ENCODE measurements around the gene SIM2. TPM values are rescaled to one million over a fixed set of nuclear protein-coding genes. Genes with fewer than 3 reads are reported as not detected.

SIM2 gene
- total RNA-seq, 3 donors from 2014 or later (not counting 1 experiment from before 2014, with no cell fraction given) = not detected

DNA sequence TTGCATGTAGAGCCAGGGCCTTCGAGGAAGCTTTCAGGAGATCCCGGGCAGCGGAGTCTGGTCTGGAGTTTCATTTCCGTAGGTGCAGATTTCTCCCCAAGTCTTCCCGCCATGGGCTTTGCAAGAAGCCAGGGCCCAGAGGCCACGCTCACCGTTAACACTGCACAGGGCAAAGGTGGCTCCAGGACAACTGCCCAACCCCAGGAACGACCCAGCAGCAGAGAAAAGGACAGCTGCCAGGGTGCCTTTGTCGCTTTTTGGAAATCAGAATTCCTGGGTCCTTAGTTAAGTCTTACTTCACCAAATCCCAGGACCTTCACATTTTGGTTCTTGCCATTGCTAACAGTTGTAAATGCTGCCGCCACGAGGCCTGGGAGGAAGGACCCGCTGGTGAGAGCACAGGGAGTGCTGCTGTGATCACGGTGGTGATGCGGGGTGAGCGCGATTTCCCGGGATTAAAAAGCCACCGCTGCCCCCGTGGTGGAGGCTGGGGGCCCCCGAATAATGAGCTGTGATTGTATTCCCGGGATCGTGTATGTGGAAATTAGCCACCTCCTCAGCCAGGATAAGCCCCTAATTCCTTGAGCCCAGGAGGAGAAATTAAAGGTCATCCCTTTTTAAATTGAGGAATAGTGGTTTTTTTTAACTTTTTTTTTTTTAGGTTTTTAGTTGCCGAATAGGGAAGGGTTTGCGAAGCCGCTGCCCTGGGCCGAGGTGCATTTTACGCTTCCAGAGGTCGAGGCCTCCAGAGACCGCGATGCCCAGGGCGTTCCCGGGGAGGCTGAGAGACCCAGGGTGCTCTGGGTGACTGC is 8.2 kb downstream of the SIM2 start:
- H3K9me3 Mint-ChIP-seq = no peaks in the 10 kb centered on the region
- no peaks in the 10 kb centered on the region for H3K36me3 ChIP-seq (ENCODE audit: control insufficient read depth, insufficient read depth, low read length)
- H3K9me3 ChIP-seq (ENCODE audit: control insufficient read depth, insufficient read depth, low read length) = no peaks in the 10 kb centered on the region
- no peak overlapping the region for H3K27ac ChIP-seq (ENCODE audit: low read length)
- H3K4me1 Mint-ChIP-seq = peaks cover 18 to 29% of the 10 kb centered on the region in 2 donors
- H3K27me3 Mint-ChIP-seq (ENCODE audit: low read depth in 2 of 2) = peaks cover 67% of the 10 kb centered on the region in 2 donors
- no peak for DNase-seq
- ATAC-seq = no peak
- H3K4me3 Mint-ChIP-seq = peak overlapping the region; percentile 9
- H3K4me1 ChIP-seq (ENCODE audit: control insufficient read depth, insufficient read depth, low read length) = peaks cover 14% of the 10 kb centered on the region
- intact Hi-C loops (cut with micrococcal nuclease) = no loop called here
- no peak overlapping the region for H3K27ac Mint-ChIP-seq
- WGBS (ENCODE audit: insufficient coverage) = 10% methylated on average over 32 of the region's 32 CpGs
- peaks cover 56% of the 10 kb centered on the region for H3K27me3 ChIP-seq (ENCODE audit: control insufficient read depth, insufficient read depth, low read length)
- H3K36me3 Mint-ChIP-seq = no peaks in the 10 kb centered on the region
- no peak overlapping the region for H3K4me3 ChIP-seq (ENCODE audit: low read length)
- TF ChIP-seq, protein P1, sequence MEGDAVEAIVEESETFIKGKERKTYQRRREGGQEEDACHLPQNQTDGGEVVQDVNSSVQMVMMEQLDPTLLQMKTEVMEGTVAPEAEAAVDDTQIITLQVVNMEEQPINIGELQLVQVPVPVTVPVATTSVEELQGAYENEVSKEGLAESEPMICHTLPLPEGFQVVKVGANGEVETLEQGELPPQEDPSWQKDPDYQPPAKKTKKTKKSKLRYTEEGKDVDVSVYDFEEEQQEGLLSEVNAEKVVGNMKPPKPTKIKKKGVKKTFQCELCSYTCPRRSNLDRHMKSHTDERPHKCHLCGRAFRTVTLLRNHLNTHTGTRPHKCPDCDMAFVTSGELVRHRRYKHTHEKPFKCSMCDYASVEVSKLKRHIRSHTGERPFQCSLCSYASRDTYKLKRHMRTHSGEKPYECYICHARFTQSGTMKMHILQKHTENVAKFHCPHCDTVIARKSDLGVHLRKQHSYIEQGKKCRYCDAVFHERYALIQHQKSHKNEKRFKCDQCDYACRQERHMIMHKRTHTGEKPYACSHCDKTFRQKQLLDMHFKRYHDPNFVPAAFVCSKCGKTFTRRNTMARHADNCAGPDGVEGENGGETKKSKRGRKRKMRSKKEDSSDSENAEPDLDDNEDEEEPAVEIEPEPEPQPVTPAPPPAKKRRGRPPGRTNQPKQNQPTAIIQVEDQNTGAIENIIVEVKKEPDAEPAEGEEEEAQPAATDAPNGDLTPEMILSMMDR (IDR thresholded peaks at IDR 0.05) = no peak

DNA sequence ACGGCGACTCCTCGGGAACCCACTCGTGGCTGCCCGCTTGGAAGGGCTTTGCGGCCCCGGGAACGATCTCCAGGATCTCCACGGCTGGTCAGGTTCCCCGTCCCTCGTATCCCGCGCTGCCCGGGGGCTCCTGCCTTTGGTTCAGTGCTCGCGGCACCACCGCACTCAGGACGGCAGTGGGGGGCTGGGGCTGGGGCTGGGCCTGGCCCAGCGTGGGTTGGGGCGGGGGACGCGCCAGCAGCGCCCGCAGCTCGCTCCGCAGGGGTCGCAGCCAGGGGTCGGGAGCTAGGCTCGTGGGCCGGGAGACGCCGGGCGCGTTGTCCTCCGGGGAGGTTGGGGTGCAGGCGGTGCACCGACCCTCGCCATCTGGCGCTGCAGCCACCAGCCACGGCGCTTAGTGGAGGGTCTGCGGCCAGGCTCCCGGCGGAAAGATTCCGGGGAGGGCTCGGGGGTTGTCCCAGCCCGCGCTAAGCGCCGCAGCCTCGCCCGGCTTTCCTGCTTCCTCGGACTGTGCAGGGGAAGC is 8.9 kb downstream of the SIM2 start:
- H3K4me1 ChIP-seq (ENCODE audit: control insufficient read depth, insufficient read depth, low read length) = peaks cover 14% of the 10 kb centered on the region
- H3K27me3 Mint-ChIP-seq (ENCODE audit: low read depth in 2 of 2) = peaks cover 63 to 67% of the 10 kb centered on the region in 2 donors
- no peak for ATAC-seq
- no peaks in the 10 kb centered on the region for H3K9me3 Mint-ChIP-seq
- no peaks in the 10 kb centered on the region for H3K9me3 ChIP-seq (ENCODE audit: control insufficient read depth, insufficient read depth, low read length)
- no peak overlapping the region for H3K27ac Mint-ChIP-seq
- H3K27ac ChIP-seq (ENCODE audit: low read length) = no peak overlapping the region
- peaks cover 55% of the 10 kb centered on the region for H3K27me3 ChIP-seq (ENCODE audit: control insufficient read depth, insufficient read depth, low read length)
- WGBS (ENCODE audit: insufficient coverage) = 6% methylated on average over 53 of the region's 53 CpGs
- no peak for DNase-seq
- intact Hi-C loops (cut with micrococcal nuclease) = no loop called here
- H3K36me3 ChIP-seq (ENCODE audit: control insufficient read depth, insufficient read depth, low read length) = no peaks in the 10 kb centered on the region
- H3K36me3 Mint-ChIP-seq = no peaks in the 10 kb centered on the region
- H3K4me3 Mint-ChIP-seq = no peak overlapping the region
- TF ChIP-seq, protein P1 (IDR thresholded peaks at IDR 0.05) = no peak
- peaks cover 18 to 29% of the 10 kb centered on the region in 2 donors for H3K4me1 Mint-ChIP-seq
- H3K4me3 ChIP-seq (ENCODE audit: low read length) = no peak overlapping the region

DNA sequence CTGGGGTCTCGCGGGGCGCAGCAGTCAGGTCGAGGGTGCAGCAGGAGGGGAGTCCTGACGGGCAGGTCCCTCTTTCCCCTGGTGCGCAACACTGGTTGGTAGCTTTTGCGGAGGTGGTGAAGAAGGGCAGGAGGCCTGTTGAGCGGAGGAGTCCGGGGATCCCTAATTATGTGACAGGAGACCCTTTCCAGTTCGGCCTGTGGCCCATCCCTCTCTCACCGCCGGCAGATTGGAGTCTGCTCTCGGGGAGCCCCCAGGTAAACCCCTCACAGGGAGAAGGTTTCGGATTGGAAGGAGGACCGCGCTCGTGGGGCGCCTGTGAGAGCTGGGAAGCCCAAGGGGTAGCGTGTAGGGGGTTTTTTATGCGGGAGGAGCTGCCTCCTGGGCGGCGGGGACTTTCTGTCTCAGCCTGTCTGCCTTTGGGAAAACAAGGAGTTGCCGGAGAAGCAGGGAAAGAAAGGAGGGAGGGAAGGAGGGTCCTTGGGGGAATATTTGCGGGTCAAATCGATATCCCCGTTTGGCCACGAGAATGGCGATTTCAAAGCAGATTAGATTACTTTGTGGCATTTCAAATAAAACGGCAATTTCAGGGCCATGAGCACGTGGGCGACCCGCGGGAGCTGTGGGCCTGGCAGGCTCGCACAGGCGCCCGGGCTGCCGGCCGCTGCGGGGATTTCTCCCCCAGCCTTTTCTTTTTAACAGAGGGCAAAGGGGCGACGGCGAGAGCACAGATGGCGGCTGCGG is 9.5 kb downstream of the SIM2 start:
- H3K4me3 ChIP-seq (ENCODE audit: low read length) = no peak overlapping the region
- 5% methylated on average over 42 of the region's 44 CpGs for WGBS (ENCODE audit: insufficient coverage)
- peaks cover 18 to 29% of the 10 kb centered on the region in 2 donors for H3K4me1 Mint-ChIP-seq
- TF ChIP-seq, protein P1 (IDR thresholded peaks at IDR 0.05) = no peak
- no peaks in the 10 kb centered on the region for H3K36me3 Mint-ChIP-seq
- intact Hi-C loops (cut with micrococcal nuclease) = no loop called here
- H3K27me3 Mint-ChIP-seq (ENCODE audit: low read depth in 2 of 2) = peaks cover 62 to 67% of the 10 kb centered on the region in 2 donors
- ATAC-seq (no peak), DNase-seq (no peak)
- no peak overlapping the region for H3K27ac ChIP-seq (ENCODE audit: low read length)
- H3K4me1 ChIP-seq (ENCODE audit: control insufficient read depth, insufficient read depth, low read length) = peaks cover 14% of the 10 kb centered on the region
- H3K9me3 Mint-ChIP-seq = no peaks in the 10 kb centered on the region
- H3K9me3 ChIP-seq (ENCODE audit: control insufficient read depth, insufficient read depth, low read length) = no peaks in the 10 kb centered on the region
- H3K4me3 Mint-ChIP-seq = no peak overlapping the region
- H3K27me3 ChIP-seq (ENCODE audit: control insufficient read depth, insufficient read depth, low read length) = peaks cover 51% of the 10 kb centered on the region
- no peaks in the 10 kb centered on the region for H3K36me3 ChIP-seq (ENCODE audit: control insufficient read depth, insufficient read depth, low read length)
- no peak overlapping the region for H3K27ac Mint-ChIP-seq
